Posterior vena cava (tissue), 2 donors: ENCODE results near the gene MRPL42. TPM values are rescaled to one million over a fixed set of nuclear protein-coding genes. Genes with fewer than 3 reads are reported as not detected.
"Not testable (repeated sequence)": the region's sequence is repeated elsewhere in the genome, so short reads cannot be mapped to it uniquely, and the experiment has no call there.

Source experiments
- DNase-seq: peaks from one replicate; pipeline ENCODE4 v3.0.0-alpha.2; 2020; ENCODE audit warnings: low spot score
- intact Hi-C, 2 donors: fragments of 100-400 bp; cut with DNase I; formaldehyde crosslinking; loops; one replicate each; pipeline versions ENCODE4 v1.14.1 to v1.14.2; 2022 to 2023
- total RNA-seq, 2 donors: library from RNA; stranded (reverse); fragmentation: NEBNext Ultra II Directional; extraction: Animal tissue kit (Norgen Biotek cat#: 25700); gene quantifications; one replicate each; pipeline ENCODE4 v1.2.1, GENCODE V29; 2021
- donor health status: DM: yes; HTN: yes; CAD: no.
- donor health status: DM: yes; HTN: yes; CAD: no.

The MRPL42 gene
- total RNA-seq, 2 donors from 2014 or later = 55.8 to 59.5 TPM

DNA sequence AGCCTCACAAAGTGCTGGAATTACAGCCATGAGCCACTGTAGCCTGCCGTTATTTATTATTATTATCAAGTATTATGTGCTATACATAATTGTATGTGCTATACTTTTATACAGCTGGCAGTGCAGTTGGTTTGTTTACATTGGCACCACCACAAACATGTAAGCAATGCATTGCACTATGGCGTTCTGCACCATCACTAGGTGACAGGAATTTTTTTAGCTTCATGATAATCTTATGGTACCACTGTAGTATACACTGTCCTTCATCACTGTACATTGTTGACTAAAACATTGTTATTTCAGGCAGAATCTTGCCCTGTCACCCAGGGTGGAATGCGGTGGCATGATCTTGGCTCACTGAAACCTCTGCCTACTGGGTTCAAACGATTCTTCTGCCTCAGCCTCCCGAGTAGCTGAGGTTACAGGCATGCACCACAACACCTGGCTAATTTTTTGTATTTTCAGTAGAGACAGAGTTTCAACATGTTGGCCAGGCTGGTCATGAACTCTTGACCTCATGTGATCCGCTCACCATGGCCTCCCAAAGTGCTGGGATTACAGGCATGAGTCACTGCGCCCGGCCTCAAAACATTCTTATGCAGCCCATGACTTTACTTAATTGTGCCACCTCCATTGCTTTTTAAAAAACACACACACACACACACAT, 17.1 kb downstream of the MRPL42 start:
- no peak for DNase-seq
- intact Hi-C loops = no loop called here

DNA sequence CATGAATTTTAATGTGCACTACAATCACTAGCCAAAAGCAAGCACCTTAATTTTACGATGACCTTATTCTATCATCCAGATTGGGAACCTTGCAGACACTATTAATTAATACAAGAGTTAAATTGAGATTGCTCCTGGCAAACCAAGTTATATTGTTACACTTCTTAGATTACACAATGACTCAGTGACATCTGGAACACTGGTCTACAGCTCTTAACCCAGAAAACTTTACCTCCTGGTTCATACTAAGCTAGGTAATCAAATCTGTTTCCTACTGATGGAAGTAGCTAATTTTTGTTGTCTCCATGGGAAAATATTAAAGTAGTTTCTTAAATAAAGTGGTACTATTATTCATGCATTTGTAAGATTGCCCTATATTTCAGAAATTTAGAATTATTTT, 25.5 kb downstream of the MRPL42 start:
- intact Hi-C loops, DNase-seq: not testable (repeated sequence)

DNA sequence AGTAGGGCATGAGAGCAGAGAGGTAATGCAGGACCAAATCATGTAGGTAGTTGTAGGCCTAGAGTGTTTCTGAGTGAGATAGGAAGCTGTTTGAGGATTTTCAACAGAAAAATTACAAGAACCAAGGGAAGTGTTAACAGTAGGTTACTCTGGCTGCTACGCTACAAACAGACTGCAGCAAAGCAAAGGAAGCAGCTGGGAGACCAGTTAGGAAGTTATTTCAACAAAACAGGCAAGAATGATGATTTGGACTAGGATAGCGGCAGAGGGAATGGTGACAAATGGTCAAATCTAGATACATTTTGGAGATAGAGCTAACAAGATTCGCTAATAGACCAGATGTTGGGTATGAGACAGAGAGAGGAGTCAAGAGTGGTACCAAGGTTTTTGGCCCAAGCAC, 26.8 kb downstream of the MRPL42 start:
- intact Hi-C loops = no loop called here

DNA sequence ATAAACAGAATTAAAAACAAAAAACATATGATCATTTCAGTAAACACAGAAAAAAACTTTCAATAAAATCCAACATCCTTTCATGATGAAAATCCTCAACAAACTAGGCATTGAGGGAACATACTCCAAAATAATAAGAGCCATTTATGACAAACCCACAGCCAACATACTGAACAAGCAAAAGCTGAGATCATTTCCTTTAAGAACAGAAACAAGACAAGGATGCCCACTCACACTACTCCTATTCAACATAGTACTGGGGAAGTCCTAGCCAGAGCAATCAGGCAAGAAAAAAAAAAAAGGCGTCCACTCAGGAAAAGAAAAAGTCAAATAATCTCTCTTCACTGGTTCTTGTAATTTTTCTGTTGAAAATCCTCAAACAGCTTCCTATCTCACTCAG, 30.1 kb downstream of the MRPL42 start:
- DNase-seq = no peak
- intact Hi-C loops = no loop called here

More for the DNA sequence above, 26.8 kb downstream of the MRPL42 start:
- no peak for DNase-seq

DNA sequence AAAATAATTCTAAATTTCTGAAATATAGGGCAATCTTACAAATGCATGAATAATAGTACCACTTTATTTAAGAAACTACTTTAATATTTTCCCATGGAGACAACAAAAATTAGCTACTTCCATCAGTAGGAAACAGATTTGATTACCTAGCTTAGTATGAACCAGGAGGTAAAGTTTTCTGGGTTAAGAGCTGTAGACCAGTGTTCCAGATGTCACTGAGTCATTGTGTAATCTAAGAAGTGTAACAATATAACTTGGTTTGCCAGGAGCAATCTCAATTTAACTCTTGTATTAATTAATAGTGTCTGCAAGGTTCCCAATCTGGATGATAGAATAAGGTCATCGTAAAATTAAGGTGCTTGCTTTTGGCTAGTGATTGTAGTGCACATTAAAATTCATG, 31.5 kb downstream of the MRPL42 start:
- DNase-seq, intact Hi-C loops: not testable (repeated sequence)

DNA sequence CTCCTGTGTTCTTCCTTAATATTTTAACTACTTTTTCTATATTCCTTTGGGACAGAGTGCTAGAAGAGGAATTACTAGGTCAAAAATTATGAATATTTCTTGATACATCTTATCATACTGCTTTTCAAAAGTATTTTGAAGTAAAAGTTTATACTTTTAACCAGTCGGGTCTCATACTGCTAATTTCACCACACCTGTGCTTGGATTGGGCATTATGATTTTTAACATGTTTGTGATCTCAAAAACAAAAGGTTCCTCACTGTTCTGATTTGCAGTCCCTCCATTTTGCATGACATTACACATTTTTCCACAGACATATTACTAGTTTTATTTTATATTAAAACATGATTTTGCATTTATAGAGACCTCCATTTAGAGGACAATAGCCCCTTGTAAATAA, 32.9 kb downstream of the MRPL42 start:
- intact Hi-C loops = loop anchor here in 1 of 2 donors (5.0 to 10.0 kb wide), 2 partner anchors 245 to 602 kb away; no protein-coding TSS in a partner anchor
- DNase-seq = no peak

DNA sequence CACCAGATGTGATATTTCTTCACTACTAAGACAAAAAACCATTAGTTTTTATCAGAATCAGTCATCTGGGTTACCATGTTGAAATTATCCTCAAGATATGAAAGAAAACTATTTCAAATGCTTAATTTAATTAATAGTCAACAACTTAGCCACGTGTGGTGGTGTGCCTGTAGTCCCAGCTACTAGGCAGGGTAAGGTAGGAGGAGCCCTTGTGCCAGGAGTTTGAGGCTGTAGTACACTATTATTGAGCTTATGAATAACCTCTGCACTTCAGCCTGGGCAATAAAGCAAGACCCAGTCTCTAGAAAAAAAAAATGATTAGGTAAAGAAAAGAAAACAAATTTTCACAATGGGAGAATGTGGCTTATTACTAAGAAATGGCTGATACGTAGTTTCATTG, 33.4 kb downstream of the MRPL42 start:
- intact Hi-C loops = loop anchor here in 1 of 2 donors (5.0 to 10.0 kb wide), 2 partner anchors 244 to 602 kb away; no protein-coding TSS in a partner anchor
- no peak for DNase-seq

DNA sequence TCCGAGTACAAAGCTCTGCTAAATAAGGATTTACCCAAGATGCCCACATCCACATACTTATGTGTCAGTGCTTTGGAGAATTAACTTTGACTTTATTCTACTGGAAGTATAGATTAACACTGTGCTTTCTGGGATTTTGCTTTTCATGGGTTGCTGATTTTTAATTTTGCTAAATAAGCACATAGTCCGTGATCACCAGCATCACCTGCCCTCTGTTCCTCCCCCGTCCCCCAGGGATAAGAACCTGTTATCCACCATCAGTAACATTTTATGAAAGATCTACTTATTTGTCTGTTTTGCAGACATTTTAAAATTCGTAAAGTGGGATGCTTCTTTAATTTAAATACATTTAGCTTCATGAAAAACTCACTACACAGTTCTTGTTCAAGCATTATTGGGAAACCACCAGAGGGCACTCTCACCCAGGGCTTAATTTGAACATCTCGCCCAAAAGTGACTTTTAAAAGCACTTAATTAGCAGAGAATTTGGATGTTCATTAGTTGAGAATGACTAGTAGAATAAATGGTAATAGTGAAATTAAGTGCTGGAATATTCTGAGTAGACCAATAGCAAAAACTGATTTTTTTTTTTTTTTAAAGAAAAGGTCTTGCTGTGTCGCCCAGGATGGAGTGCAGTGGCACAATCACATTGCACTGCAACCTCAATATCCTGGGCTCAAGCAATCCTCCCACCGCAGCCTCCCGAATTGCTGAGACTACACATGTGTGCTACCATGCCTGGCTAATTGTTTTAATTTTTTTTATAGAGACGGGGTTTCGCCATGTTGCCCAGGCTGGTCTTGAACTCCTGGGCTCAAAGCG, 35.7 kb downstream of the MRPL42 start:
- DNase-seq = no peak
- intact Hi-C loops = loop anchor here (2.0 to 10.0 kb wide), 3 partner anchors 242 to 600 kb away; no protein-coding TSS in a partner anchor

DNA sequence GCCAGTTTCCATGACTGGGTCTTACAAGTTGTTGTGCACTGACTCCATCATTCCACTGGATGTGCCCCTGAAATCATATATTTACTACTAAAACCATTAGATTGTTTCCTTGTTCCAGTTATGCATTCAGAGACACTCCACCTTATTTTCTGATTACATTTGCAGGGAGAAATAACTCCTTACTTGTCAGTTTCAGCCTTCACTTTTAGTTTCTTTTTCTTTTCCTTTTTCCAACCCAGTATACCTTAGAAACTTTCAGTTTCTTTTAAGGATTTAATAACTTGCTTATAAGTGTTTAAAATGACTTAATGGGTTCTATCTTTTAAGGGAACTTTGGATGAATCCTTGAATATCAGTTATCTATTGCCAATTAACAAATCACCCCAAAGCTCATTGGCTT, 39.9 kb downstream of the MRPL42 start:
- intact Hi-C loops = loop anchor here in 1 of 2 donors (5.0 to 10.0 kb wide), 2 partner anchors 60 to 238 kb away; no protein-coding TSS in a partner anchor

DNA sequence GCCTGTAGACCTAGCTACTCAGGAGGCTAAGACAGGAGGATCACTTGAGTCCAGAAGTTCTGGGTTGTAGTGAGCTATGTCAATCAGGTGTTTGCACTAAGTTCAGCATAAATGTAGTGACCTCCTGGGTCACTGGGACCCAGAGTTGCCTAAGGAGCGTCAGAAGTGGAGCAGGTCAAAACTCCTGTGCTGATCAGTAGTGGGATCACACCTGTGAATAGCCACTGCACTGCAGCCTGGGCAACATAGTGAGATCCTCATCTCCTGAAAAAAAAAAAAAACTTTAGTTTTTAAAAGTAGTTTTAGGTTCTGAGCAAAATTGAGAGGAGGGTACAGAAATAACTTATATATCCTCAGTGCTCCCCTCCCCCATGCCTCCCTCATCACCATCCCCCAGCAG, 42.2 kb downstream of the MRPL42 start:
- intact Hi-C loops = loop anchor here in 1 of 2 donors (5.0 to 10.0 kb wide), 2 partner anchors 58 to 235 kb away; no protein-coding TSS in a partner anchor
- no peak for DNase-seq

More for the DNA sequence above, 39.9 kb downstream of the MRPL42 start:
- no peak for DNase-seq

DNA sequence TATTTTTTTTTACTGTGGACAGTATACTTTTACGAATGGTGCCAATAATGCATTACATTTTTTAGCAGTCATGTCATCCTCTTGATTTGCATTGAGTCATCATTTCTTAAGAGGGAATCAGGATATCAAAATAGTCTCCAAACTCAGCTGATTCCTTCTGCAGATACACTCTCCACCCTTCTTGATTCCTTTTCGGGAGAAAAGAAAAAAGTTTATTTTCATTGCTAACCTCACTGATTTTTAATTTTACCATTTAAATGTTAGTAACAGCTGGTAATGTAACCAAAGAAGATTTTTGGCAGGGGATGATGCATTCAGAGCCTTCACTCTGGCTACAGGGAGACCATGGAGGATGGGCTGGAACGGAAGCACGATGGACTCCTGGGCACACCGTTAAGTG, 47.5 kb downstream of the MRPL42 start:
- intact Hi-C loops = no loop called here
- DNase-seq = no peak

DNA sequence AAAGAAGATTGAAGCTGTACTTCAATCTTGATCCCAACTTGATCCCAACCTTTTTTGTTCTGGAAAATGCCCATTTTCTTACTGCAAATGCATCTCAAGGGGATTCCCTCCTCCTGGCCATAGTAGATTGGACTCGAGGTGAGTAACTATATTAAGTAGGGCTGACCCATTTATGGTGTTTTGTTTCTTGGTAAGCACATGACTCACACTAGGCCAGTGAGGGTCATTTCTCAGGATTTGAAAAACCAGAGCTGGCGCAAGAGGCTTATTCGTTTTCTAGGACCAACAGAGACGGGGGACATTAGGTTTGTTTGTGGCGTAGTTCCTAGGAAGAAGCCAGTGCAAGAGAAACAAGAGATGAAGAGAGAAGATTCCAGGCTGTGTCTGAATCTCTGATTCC, 51.4 kb downstream of the MRPL42 start:
- intact Hi-C loops = no loop called here
- no peak for DNase-seq

DNA sequence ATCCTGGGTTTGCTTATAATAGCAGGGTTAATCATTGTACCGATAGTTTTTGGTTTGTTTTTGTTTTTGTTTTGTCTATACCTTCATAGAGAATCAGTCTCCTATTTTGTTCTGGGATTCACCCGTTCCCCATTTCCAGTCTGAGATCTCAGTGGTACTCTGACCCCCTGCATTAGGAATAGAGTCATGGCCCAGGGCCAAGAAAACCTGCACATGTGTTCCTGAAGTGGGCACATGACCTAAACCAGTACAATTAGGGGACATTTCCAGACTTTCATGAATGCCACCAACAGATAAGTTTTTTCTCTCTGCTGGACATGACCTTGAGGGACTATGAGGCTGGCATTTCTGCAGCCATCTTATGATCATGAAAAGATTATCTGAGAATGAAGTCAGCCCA, 52.5 kb downstream of the MRPL42 start:
- intact Hi-C loops = no loop called here
- no peak for DNase-seq

DNA sequence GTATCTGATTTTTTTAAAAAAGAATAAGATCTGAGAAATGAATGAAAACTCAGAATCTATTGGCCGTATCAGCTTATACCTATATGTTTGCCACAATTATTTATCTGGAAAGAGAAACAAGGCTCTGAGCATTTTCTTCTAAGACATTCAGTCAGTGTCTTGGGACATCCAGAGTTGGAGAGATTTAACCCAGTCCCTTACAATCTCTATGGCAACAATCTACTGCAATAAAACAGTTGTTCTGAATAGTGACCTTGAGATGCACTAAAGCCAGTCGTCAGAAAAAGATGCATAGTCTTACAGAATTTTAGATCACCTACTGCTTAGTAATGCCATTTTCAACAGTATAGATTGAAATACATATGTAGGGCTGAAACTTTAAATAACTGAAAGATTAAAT, 53.1 kb downstream of the MRPL42 start:
- intact Hi-C loops = no loop called here
- DNase-seq = no peak

DNA sequence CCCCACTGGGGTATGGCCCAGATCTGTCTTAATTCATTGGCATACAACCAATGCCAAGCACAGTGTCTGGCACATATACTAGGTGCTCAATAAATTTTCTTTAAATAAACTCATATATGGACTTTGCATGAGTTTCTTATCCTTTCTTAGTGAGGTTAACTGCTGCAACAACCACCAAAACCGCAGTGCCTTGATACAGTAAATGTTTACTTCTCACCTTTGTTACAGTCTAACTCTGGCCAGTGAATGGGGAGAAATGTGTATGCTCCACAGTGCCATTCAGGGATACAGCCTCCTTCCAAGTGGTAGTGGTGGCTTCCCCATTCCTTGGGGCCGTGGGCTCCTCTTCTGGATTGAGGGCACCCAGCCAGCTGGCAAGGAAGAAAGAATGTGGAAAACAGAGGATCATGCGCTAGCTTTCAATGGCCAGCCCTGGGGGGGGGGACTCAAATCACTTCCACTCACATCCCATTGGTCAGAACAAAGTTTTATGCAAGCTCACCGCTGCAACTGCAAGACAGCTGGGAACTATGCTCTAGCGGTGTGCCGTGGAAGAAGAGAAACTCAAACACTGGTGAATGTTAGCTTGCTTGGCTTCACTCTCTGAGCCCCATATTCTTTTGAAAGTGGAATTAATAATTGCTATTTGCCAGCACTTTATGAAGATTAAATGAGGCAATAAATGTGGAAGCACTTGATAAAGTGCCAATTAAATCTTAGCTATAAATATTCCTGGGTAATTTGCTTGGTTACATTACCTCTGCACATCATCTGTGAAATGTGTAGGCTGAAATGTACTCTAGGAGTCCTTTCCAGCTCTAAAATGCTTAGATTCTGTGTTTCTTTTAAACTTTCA, 54.1 kb downstream of the MRPL42 start:
- DNase-seq = no peak
- intact Hi-C loops = no loop called here

DNA sequence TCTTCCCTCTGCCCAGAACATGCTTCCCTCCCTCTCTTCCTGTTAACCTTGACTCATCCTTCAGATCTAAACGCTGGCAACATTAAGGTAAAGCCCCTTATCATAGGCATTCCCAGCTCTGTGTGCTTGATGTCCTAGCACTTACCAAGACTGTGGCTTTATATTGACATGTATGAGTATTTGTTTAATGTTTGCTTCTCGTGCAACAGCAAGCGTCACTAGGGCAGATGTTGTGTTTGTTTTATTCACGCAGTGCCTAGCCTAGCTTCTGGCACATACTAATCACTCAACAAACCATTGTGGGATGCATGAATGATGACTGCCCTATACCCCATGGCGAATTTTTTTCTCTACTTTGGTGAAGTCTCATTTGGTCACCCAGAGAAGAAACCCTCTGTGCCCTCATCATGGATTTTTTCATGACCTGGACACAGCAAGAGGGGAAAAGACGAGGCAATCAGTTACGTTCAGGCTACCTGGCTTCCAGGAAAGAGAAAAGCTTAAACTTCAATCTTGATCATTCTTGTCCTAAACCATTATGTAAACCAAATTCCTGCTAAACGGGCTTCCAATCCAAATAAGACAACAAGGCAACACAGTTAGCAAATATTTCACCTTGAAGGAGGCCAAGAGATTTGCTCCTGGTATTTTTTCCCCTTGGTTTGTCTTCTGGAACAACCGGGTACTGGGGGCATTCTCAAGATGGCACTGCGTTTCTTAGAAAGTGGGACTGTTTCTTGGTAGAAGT, 57.2 kb downstream of the MRPL42 start:
- no peak for DNase-seq
- intact Hi-C loops = no loop called here

DNA sequence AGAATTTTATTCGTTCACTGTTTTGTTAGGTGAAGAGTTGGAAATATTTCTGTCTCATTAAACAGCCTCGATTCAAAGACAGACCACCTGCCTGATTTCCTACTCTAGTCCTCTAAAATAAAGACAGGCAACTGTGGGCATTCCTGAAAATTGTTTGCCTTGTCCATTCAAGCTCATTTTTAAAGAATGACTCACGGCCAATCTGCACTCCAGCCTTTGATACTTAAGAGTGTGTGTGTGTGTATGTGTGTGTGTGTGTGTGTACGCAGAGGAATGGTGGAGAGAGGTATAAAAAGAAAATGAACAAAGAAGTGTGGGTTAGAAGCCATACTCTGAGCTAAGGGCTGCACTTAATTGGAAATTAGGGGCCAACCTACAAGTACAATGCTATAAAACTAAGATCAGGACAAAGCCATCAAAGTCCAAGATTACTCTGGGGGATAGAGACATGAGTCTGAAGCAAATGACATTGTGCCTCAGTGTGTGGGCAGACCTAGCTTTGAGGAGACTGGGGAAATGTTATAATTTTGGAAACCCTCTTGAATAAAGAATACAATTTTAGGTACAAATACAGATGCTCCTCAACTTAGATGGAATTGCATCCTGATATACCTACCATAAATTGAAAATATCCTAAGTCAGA, 59.6 kb downstream of the MRPL42 start:
- intact Hi-C loops = no loop called here
- DNase-seq = no peak

DNA sequence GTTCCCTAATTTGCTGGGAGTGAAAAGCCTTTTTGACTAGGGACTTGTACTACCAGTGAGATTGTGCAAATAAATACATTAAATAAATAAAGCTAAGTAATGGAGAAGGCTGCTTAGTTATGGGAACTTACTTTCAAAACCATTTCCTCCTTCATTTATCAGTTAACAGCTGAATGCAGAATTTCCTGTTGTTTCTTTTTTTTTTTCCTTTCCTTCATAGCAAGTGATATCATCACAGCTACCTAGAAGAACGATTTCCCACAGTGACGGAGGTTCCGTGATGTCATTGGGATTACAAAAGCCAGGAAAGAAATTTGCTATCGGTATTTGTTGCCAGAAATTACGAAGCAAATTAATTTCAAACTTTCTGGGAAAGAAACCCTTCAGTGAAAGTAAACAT, 63.0 kb downstream of the MRPL42 start:
- DNase-seq = no peak

More for the DNA sequence above, 63.0 kb downstream of the MRPL42 start:
- intact Hi-C loops = no loop called here
